HUES64 (cell line): ENCODE data around the gene CDC42BPG.

ENCODE experiments used
- H3K27ac ChIP-seq: 2 replicates; pipeline ENCODE4 v1.7.0; 2013; ENCODE audit warnings: low read depth, low read length, inconsistent platforms
- H3K27me3 ChIP-seq: 2 replicates; pipeline ENCODE4 v1.6.1; 2013; ENCODE audit warnings: mild to moderate bottlenecking, low read length; ENCODE audit not compliant: insufficient read depth
- H3K36me3 ChIP-seq: 2 replicates; pipeline ENCODE4 v1.6.1; 2013; ENCODE audit warnings: mild to moderate bottlenecking, low read length; ENCODE audit not compliant: insufficient read depth
- H3K4me1 ChIP-seq: 2 replicates; pipeline ENCODE4 v1.6.1; 2013; ENCODE audit warnings: mild to moderate bottlenecking, low read length, moderate library complexity; ENCODE audit not compliant: insufficient read depth
- H3K4me3 ChIP-seq: 2 replicates; pipeline ENCODE4 v1.5.1; 2013; ENCODE audit warnings: mild to moderate bottlenecking, low read length, moderate library complexity
- H3K9ac ChIP-seq: 2 replicates; pipeline ENCODE4 v1.6.1; 2013; ENCODE audit warnings: mild to moderate bottlenecking, low read depth, low read length
- H3K9me3 ChIP-seq: 2 replicates; pipeline ENCODE4 v1.6.1; 2013; ENCODE audit warnings: low read depth, low read length; ENCODE audit not compliant: insufficient read depth
- WGBS: fragments of 150-250, 120-280 bp; methylation state at CpG from one replicate; pipeline ENCODE4 v1.1.7; 2013; ENCODE audit warnings: missing lambda C conversion rate; 5-methylcytosine and 5-hydroxymethylcytosine counted together

The CDC42BPG gene

GRCh38 chr11:64789331-64790204 is 54.9 kb downstream of the CDC42BPG start:
- peaks cover 6% of the 10 kb centered on the region; the same call in 1 of the 2 replicates for H3K36me3 ChIP-seq
- no peak overlapping the region for H3K27ac ChIP-seq
- no peaks in the 10 kb centered on the region for H3K27me3 ChIP-seq
- H3K9ac ChIP-seq: no peak overlapping the region
- H3K4me1 ChIP-seq: no peaks in the 10 kb centered on the region
- H3K4me3 ChIP-seq: no peak overlapping the region
- H3K9me3 ChIP-seq: no peaks in the 10 kb centered on the region
- WGBS: 94% methylated on average over 15 of the region's 15 CpGs

DNA sequence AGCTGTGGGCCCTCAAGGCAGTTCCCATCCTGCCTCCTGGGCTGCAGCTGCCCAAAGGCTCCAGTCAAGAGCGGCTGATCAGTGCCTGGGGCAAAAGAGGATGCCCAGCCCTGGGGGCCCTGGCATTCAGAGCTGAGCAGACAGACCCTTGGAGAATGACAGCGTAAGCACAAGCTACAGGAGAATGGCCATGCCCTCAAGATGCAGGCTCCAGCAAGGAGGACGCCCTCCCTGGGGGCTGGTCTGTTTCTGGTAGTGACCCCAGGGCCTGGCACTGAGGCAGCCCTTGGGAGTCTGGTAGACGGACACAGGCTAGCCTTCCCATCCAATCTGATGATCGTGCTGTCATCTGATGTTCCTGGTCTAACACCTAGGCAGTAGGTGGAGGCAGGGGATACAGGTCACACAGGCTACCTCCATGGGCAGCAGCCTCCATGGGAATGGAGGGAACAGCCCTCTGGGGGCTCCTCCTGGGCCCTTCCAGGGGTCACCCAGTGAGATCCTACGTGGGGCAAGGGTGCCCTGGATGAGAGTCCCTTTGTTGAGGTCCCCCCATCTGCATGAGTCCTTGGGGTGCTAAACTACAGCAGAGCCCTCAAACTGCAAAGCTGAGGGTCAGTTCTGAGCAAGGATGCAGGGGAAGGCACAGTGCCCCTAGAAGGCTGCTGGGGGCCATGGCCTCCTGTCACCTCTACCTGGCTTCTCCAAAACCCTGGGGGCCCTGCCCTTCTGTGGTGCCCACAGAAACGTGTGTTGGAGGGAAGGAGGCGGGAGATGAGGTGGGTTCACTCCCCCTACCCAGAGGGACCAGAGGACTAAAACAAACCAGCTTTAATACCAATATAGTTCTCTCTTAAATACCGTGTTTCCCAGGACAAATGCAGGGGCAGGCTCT is 55.9 kb downstream of the CDC42BPG start:
- Histone ChIP-seq H3K36me3 (peaks cover 6% of the 10 kb centered on the region; the same call in 1 of the 2 replicates), H3K27me3 (no peaks in the 10 kb centered on the region), H3K9me3 (no peaks in the 10 kb centered on the region), H3K27ac (no peak overlapping the region), H3K4me3 (no peak overlapping the region), H3K9ac (no peak overlapping the region), H3K4me1 (no peaks in the 10 kb centered on the region)
- WGBS: 88% methylated on average over 7 of the region's 9 CpGs

GRCh38 chr11:64787526-64788320 is 56.7 kb downstream of the CDC42BPG start:
- no peaks in the 10 kb centered on the region for H3K4me1 ChIP-seq
- H3K9me3 ChIP-seq: no peaks in the 10 kb centered on the region
- H3K4me3 ChIP-seq: no peak overlapping the region
- peaks cover 6% of the 10 kb centered on the region; the same call in 1 of the 2 replicates for H3K36me3 ChIP-seq
- no peak overlapping the region for H3K9ac ChIP-seq
- H3K27ac ChIP-seq: no peak overlapping the region
- H3K27me3 ChIP-seq: no peaks in the 10 kb centered on the region
- WGBS: 57% methylated on average over 14 of the region's 15 CpGs

GRCh38 chr11:64786308-64786707 is 58.1 kb downstream of the CDC42BPG start:
- Histone ChIP-seq H3K27me3 (no peaks in the 10 kb centered on the region), H3K27ac (no peak overlapping the region), H3K4me3 (no peak overlapping the region), H3K9me3 (no peaks in the 10 kb centered on the region), H3K9ac (no peak overlapping the region), H3K4me1 (no peaks in the 10 kb centered on the region), H3K36me3 (peaks cover 6% of the 10 kb centered on the region; the same call in 1 of the 2 replicates)
- WGBS: 92% methylated on average over 10 of the region's 10 CpGs

GRCh38 chr11:64784813-64785581 is 59.5 kb downstream of the CDC42BPG start:
- Histone ChIP-seq H3K4me1 (no peaks in the 10 kb centered on the region), H3K9me3 (no peaks in the 10 kb centered on the region), H3K4me3 (no peak overlapping the region), H3K27me3 (no peaks in the 10 kb centered on the region), H3K36me3 (peaks cover 6% of the 10 kb centered on the region; the same call in 1 of the 2 replicates), H3K27ac (no peak overlapping the region), H3K9ac (no peak overlapping the region)
- WGBS: 94% methylated on average over 10 of the region's 12 CpGs

- WGBS: under 1% methylated on average over 78 of the region's 80 CpGs
- peak within 1 kb of the TSS; percentile 98 for H3K9ac ChIP-seq
These were observed 65.8 kb downstream of the CDC42BPG start, which contains the start of gene SF1 for GRCh38 chr11:64778473-64779298. SF1 (minus strand) TSS chr11:64778542; CDS start chr11:64778392, 150 bp downstream.

GRCh38 chr11:64778223-64778472 is 66.3 kb downstream of the CDC42BPG start:
- under 1% methylated on average over 28 of the region's 28 CpGs for WGBS
- Histone ChIP-seq H3K27me3 (no peaks in the 10 kb centered on the region), H3K4me3 (peak overlapping the region; percentile 99), H3K4me1 (peaks cover 17% of the 10 kb centered on the region; the same call in 1 of the 2 replicates), H3K36me3 (peaks cover 44% of the 10 kb centered on the region), H3K9ac (peak overlapping the region; percentile 98), H3K9me3 (no peaks in the 10 kb centered on the region), H3K27ac (peak overlapping the region; percentile 100; the same call in 1 of the 2 replicates)

More at GRCh38 chr11:64778473-64779298, 65.8 kb downstream of the CDC42BPG start, which contains the start of gene SF1:
- Histone ChIP-seq H3K9me3 (no peaks in the 10 kb centered on the region), H3K4me3 (peak within 1 kb of the TSS; percentile 99), H3K27me3 (no peaks in the 10 kb centered on the region), H3K27ac (peak within 1 kb of the TSS; percentile 100), H3K36me3 (peaks cover 38% of the 10 kb centered on the region), H3K4me1 (peaks cover 17% of the 10 kb centered on the region; the same call in 1 of the 2 replicates)

- H3K4me1 ChIP-seq: peaks cover 17% of the 10 kb centered on the region; the same call in 1 of the 2 replicates
- peaks cover 49% of the 10 kb centered on the region for H3K36me3 ChIP-seq
- peak overlapping the region; percentile 100; the same call in 1 of the 2 replicates for H3K27ac ChIP-seq
These were observed 66.8 kb downstream of the CDC42BPG start for GRCh38 chr11:64777449-64778222.

GRCh38 chr11:64776875-64777274 is 67.6 kb downstream of the CDC42BPG start:
- peaks cover 17% of the 10 kb centered on the region; the same call in 1 of the 2 replicates for H3K4me1 ChIP-seq
- peaks cover 56% of the 10 kb centered on the region for H3K36me3 ChIP-seq
- no peaks in the 10 kb centered on the region for H3K9me3 ChIP-seq
- WGBS: 65% methylated on average over 2 of the region's 3 CpGs
- H3K4me3 ChIP-seq: peak overlapping the region; percentile 99
- no peaks in the 10 kb centered on the region for H3K27me3 ChIP-seq
- no peak overlapping the region for H3K27ac ChIP-seq
- peak overlapping the region; percentile 82 for H3K9ac ChIP-seq

More at GRCh38 chr11:64777449-64778222, 66.8 kb downstream of the CDC42BPG start:
- Histone ChIP-seq H3K9me3 (no peaks in the 10 kb centered on the region), H3K27me3 (no peaks in the 10 kb centered on the region), H3K9ac (peak overlapping the region; percentile 98), H3K4me3 (peak overlapping the region; percentile 99)
- WGBS: 1% methylated on average over 98 of the region's 98 CpGs
